HUDEP-2 (cell line): ENCODE data around the gene ARL4C.
"Not testable (repeated sequence)": the region's sequence is repeated elsewhere in the genome, so short reads cannot be mapped to it uniquely, and the experiment has no call there.

Source experiments
- DNase-seq, 76 experiments: peaks; one replicate each; lab custom pipeline; 2025; ENCODE audit not compliant: unreplicated experiment in 76 of 76; lab: John Stamatoyannopoulos, UW

ARL4C gene

GRCh38 chr2:234478121-234478858 is 18.6 kb downstream of the ARL4C start:
- no peak for DNase-seq

GRCh38 chr2:234476766-234477165 is 20.1 kb downstream of the ARL4C start:
- DNase-seq = no peak

- DNase-seq = no peak
These were observed 22.2 kb downstream of the ARL4C start for GRCh38 chr2:234474654-234475053.

- no peak for DNase-seq
These were observed 24.7 kb downstream of the ARL4C start for GRCh38 chr2:234472155-234472554.

- DNase-seq = no peak
These were observed 26.9 kb downstream of the ARL4C start for GRCh38 chr2:234469972-234470371.

GRCh38 chr2:234469251-234469845 is 27.5 kb downstream of the ARL4C start:
- no peak for DNase-seq

- DNase-seq = no peak
These were observed 28.4 kb downstream of the ARL4C start for GRCh38 chr2:234468503-234468902.

GRCh38 chr2:234467289-234467688 is 29.6 kb downstream of the ARL4C start:
- DNase-seq = no peak

- no peak for DNase-seq
These were observed 32.6 kb downstream of the ARL4C start for GRCh38 chr2:234464291-234464645.

- no peak for DNase-seq
These were observed 33.1 kb downstream of the ARL4C start for GRCh38 chr2:234463626-234464290.

GRCh38 chr2:234462218-234462992 is 34.5 kb downstream of the ARL4C start:
- DNase-seq = no peak

- DNase-seq = no peak
These were observed 37.4 kb downstream of the ARL4C start for GRCh38 chr2:234459401-234460009.

GRCh38 chr2:234458466-234458865 is 38.4 kb downstream of the ARL4C start:
- DNase-seq = no peak

- no peak for DNase-seq
These were observed 39.5 kb downstream of the ARL4C start for GRCh38 chr2:234457421-234457820.

GRCh38 chr2:234455246-234455645 is 41.6 kb downstream of the ARL4C start:
- not testable (repeated sequence) for DNase-seq

GRCh38 chr2:234454433-234454832 is 42.4 kb downstream of the ARL4C start:
- DNase-seq = no peak

- no peak for DNase-seq
These were observed 43.7 kb downstream of the ARL4C start for GRCh38 chr2:234453216-234453615.

GRCh38 chr2:234451852-234452625 is 44.8 kb downstream of the ARL4C start:
- no peak for DNase-seq

- DNase-seq = no peak
These were observed 45.6 kb downstream of the ARL4C start for GRCh38 chr2:234451242-234451641.
